GM19239 (cell line): ENCODE results near the gene ISCU.
A peak's percentile ranks its signal among the peaks of the same experiment; 100 is the strongest.
"Not testable (repeated sequence)": the region's sequence is repeated elsewhere in the genome, so short reads cannot be mapped to it uniquely, and the experiment has no call there.

Experiments used
- DNase-seq: peaks from one replicate; pipeline ENCODE4 v3.0.0; 2011; ENCODE audit warnings: low spot score; ENCODE audit not compliant: insufficient read length
- FAIRE-seq: peaks from 2 replicates; lab custom pipeline; 2011; peaks lifted over from hg19 to GRCh38; lab: Jason Lieb, UNC

Gene ISCU

DNA sequence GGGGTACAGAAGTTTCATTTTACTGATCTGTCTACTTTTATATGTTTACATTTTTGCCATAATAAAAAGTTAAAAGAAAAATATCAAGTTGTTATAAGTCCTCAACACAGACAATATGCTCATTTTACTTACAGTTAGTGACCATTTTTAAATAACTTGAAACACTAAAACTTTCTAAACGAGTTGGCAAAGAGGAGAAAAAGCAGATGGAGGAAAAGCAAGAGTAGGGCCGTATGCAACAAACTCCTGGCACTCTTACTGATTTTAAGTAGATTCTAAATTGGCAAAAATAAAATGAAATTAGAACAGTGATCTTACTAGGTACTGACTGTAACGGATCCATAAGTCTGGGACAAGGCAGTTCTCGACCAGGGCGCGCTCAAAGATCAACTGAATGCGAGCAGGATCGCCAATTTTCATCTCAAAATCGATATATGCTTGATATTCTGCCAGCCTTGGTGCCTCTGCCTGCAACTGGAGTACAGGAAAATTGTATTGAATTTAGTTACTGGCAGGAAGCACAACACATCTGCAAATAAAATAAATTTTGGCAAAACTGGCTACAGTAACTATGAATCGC is 23.7 kb upstream of the ISCU start:
- no peak for DNase-seq
- no peak for FAIRE-seq

DNA sequence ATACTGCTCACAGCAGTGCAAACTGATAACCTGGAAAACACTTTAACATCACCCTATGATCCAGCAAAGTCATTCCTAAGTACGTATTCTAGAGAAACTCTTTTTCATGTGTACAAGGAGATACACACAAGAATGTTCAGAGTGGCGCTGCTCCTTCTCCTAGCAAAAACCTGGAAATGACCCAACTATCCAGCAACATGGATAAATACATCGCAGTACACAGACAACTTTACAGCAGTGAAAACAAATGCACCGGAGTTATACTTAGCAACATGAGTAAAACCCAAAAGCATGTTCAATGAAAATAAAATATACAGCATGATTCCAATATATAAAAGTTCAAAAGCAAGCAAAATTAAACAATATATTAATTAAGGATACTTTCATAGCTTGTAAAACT is 20.1 kb upstream of the ISCU start:
- FAIRE-seq (no peak), DNase-seq (no peak)

DNA sequence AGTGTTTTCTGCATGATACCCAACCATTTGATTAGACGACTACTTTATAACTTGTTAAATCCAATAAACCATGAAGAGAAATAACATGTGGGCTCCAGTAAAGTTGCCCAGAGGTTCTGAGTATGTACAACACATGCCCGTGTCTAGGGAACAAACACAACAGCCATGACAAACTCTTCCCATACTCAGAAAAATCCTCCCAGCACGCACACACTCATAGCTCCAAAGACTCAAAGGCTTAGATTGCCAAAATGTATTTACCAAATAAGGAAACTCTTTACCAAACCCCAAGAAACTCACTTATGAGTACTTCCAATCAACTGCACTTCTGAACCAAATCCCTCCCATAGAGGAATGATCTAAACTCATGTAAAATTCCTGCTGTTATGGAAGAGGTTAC is 18.7 kb upstream of the ISCU start:
- FAIRE-seq = no peak

DNA sequence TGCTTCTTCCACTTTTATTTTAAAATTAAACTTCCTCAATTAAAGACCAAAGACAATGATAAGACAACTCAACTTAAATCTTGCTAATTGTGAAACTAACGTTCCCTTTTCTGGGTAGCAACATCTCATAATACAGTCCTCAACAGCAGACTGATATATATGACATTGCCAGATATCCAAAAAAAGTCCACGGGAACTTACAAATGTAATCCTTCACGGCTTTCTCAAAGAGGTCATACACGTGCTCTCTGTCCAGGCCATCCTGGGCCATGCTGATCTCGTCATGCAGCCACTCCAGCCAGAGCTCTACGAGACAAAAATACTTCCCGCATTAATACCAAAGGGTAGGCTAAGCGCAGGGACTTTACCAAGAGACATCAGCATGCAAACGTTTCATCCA is 14.7 kb upstream of the ISCU start:
- no peak for FAIRE-seq
- DNase-seq = no peak

More for the DNA sequence above, 18.7 kb upstream of the ISCU start:
- DNase-seq = no peak

DNA sequence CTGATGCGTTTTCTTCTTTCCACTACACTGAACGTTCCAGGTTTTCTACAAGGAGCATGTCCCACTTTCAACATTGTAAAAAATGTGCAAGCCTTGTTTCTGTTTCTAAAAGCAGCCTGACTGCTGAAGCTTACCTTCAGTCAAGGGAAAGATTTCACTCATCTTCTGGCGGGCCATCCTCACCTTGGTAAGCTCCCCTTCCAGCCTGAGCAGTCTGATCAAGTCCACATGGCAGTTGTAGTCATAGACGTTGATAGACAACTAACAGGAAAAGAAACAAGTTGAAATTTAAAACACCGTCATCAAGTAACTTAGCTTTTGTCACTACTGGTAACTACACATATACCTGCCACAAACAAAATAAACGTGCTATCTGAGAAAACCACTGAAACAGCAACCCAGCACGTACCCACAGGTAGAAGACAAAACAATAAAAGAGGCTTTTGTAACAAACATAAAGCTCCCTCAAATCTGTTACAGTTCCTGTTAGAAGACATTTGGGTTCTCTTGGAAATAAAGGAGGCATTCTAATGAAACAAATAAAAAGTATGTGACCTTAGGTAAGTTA is 13.4 kb upstream of the ISCU start:
- DNase-seq = no peak
- FAIRE-seq = peak; percentile 31

DNA sequence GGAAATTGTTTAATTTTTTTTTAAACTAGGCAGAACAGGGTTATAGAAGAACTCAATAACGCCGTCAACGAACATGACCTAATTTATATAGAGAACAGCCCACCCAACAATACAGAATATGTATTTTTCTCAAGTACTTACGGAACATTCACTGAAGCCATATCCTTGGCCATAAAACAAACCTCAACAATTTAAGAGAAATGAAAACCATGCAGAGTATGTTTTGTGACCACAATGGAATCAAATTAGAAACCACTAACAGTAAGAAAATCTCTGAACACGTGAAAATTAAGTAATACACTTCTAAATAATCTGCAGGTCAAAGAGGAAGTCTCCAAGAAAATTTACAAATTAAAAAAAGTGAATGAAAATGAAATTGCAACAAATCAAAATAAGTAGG is 10.9 kb upstream of the ISCU start:
- no peak for DNase-seq

DNA sequence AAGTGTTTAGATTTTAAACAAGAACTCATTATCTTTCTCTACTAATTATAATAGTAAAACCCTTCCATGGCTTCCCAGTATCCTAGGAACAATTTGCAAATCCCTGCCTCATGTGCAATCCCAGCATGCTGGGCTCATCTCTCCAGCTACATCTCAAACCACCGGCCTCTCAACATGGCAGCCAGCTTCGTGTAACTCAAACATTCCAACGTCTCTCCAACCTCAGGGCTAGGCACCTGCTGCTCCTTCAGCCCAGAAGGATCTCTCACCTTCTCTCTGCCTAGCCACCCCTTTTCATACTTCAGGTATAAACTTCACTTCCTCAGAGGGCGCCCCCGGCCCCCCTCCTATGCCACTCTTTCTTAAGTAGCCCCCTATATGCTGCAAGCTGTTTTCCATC is 8.6 kb upstream of the ISCU start:
- DNase-seq = no peak
- FAIRE-seq = no peak

More for the DNA sequence above, 10.9 kb upstream of the ISCU start:
- peak; percentile 35 for FAIRE-seq

DNA sequence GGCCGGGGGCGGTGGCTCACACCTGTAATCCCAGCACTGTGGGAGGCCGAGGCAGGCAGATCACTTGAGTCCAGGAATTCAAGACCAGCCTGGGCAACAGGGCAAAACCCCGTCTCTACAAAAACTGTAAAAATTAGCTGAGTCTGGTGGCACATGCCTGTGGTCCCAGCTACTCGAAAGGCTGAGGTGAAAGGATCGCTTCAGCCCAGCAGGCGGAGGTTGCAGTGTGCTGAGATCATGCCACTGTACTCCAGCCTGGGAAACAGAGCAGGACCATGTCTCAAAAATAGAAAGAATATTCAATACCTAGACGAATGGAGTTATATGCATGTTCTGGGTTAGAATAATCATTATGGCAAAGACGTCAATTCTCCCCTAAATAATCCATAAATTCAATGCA is 7.0 kb upstream of the ISCU start:
- not testable (repeated sequence) for DNase-seq, FAIRE-seq

DNA sequence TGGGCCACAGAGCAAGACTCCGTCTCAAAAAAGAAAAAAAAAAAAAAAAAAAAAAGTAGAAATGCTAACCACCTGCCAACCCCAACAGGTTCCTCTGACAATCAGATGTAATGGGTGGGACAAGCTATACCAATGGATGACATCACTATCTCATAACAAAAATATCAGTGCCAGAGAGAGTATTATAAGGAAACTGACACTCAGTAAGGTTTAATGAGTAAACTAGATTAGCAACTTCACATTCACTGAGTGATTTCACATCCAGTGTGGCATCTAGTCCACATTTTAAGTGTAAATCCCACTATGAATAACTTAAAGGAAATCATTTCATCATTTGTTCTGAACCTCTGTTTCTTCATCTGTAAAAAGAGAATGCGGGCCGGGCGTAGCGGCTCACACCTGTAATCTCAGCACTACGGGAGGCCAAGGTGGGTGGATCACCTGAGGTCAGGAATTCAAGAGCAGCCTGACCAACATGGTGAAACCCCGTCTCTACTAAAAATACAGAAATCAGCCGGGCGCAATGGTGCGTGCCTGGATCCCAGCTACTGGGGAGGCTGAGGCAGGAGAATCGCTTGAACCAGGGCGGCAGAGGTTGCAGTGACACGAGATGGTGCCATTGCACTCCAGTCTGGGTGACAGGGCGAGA is 3.3 kb upstream of the ISCU start:
- no peak for DNase-seq
- no peak for FAIRE-seq

DNA sequence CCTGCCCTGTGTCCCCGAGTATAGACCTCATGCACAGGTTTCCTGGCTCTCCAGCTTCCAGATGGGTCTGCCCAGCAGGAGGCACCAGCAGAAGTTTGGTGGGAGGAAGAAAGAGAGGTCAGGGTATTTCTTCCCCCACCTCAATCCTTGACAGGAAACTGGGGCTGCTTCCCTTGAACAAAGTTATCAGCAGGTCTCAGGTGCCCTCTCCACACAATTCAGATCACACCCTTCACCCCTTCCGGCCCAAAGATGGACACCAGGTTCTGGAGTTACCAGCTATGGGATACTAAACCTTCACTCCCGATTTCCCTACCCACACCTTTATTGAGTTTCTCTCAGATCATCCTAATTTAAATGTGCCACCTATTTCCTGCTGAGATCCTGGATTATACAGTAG is 2.6 kb upstream of the ISCU start:
- DNase-seq (no peak), FAIRE-seq (no peak)

DNA sequence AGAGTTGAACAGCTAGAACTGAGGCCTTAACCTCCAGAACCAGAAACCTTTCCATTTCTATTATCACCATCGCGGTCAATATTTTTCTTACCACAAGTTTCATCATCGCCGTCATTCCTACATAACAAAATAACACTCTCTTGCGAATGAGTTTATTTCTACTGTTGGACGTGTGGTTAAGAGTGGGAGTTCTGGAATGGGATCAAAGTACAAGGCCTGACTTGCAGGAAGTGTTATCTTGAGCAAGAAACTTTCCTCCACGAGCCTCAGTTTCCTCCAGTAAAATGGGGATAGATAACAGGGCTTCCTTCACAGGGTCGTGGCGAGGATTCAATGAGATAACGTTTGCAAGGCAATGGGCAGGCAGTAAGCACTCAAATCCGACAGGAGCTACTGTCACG is 2.1 kb upstream of the ISCU start:
- FAIRE-seq = no peak

DNA sequence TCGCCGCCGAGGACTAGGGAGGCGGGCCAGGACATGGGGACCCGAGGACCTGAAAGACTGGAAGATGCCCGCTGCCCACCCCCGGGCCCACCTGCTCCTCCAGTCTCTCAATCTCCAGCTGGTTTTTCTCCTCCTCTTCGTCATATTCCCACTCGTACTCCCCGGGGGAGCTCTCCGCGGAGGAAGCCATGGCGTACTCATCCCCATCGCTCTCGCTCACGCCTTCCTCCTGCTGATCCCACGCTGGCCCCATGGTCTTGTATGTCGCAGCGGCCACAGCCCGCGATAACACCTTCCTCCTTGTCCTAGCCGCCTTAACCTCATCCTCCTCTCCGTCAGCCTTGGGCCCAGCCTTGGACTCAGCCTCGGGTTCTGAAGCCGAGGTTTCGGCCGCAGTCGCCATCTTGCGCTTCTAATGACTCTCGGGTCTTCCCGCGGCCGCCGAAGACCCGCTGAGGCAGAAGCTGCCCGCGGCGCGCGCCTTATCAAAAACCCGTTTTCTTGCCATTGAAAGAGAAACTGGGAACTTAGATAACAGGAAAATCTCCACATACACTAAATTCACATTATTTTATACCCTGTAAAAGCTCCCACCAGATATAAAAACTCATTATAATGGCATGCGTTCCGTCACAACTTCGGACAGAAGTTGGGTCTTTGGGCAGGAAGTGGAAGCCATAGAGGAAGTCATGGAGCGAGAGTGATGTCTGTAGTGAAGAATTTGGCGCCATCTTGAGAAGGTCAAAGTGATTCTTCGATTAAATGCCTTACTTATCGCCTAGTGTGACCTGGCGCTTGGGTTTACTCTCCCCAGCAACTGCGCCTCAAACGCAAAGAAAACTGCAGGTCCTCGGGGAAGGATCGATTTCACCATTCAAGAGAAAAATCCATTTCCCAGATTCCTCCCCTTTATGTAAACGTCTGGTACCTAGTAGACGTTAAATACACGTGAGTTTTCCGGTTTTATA is 1.4 kb upstream of the ISCU start, which contains the start of gene SART3:
Gene SART3 (minus strand): TSS at position 422 of the 968 bp plus-strand sequence. CDS start 19 bp downstream, at position 403.
- FAIRE-seq = peak; percentile 95
- peak; percentile 62 for DNase-seq

More for the DNA sequence above, 2.1 kb upstream of the ISCU start:
- no peak for DNase-seq

DNA sequence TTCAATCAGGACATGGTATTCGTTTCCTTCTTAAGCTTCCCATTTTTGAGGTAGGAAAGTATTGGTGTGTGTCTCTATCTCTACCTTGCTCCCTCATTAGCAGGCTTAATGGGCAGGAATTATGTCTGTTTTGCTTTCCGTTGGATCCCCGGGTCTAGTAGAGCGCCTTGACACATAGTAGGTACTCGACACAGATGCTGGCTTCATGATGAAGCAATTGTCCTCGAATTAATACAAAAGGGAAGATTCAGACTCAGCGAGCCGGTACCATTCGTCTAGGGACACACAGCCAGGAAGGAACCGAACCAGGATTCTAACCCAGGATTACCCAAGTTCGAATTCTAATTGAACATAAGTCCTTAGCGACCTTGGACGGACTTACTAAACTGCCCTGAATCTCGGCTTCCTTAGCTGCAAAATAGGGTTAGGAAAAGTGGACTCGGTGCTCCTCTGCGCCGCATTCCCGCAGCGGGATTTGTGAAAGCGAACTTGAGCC is 496 bp upstream of the ISCU start:
- no peak for DNase-seq
- FAIRE-seq = no peak

DNA sequence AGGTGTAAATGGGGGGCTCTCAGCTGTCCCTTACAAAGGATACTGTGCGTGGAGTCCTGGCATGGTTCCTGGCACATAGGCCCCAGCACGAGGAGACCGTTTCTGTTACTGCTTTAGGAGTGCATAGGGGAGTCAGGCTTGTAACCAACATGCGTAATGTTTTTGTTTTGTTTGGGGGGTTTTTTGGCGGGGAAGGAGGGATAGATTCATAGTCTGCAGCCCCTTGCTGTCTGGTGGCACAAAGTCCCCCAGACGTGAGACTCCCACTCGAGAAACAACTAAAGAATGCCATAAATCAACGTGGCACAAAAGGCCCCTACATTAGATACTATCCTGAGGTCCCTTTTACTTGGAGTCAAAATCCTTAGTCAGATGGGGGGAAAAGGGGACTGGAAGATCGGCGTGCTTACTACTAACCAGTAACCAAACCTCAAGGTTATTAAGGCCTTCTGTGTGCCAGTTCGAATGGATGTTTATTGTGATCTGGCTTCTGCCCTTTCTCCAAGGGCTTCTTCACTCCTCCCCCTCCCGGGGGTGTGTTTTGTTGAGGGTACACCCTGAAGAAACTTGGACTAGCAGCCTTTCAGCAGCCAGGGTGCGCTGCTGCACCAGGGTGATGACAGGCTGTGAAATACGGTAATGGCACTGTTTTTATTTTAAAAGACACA is 874 bp downstream of the ISCU start:
- FAIRE-seq (peak; percentile 81), DNase-seq (no peak)

DNA sequence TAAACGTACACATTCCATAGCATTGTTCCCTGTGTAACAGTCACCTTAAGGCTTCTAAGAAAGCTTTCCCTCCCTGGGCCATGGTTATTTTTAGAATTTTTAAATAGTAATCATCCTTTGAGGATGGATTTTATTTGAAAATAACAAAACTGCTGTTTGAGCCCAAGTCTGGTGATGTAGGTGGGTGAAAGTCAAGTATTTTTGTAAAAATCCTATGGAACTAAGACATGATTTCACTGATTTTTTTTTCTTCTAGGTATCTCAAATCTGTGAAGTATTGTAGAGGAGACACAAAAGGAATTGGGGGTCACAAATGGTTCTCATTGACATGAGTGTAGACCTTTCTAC is 1.4 kb downstream of the ISCU start:
- no peak for FAIRE-seq
- no peak for DNase-seq

DNA sequence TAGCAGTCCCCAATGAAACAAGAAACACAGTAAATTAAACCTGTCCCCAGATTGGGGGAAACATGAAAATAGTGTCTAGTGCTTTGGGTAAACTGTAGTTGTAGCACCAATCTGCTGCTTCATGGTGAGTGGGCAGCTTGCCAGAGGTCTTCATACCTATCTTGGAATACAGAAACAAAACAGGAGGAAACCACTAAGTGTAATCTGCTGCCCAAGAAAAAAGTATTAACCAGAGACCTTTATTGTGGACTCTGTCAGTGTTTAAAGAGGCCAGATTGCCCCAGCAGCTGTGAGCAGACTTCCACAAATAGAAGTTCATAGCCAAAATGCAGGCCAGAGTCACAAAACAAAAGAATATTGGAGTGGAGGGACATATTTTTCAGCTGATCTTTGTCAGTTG is 2.3 kb downstream of the ISCU start:
- no peak for FAIRE-seq

DNA sequence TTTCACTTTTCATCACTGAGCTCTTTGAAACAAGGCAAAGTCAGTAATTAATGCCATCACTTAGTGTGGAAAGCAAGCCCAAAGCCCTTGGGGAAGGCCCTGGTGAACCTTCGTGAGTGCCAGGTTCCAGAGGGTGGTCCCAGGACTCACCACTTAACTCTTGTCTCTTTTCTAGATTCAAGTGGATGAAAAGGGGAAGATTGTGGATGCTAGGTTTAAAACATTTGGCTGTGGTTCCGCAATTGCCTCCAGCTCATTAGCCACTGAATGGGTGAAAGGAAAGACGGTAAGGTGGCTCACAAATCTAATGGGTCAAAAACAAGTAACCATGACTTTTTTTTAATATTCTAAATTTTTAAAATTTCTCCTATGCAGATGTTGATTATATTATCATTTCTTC is 2.8 kb downstream of the ISCU start:
- DNase-seq (no peak), FAIRE-seq (no peak)

More for the DNA sequence above, 2.3 kb downstream of the ISCU start:
- no peak for DNase-seq

DNA sequence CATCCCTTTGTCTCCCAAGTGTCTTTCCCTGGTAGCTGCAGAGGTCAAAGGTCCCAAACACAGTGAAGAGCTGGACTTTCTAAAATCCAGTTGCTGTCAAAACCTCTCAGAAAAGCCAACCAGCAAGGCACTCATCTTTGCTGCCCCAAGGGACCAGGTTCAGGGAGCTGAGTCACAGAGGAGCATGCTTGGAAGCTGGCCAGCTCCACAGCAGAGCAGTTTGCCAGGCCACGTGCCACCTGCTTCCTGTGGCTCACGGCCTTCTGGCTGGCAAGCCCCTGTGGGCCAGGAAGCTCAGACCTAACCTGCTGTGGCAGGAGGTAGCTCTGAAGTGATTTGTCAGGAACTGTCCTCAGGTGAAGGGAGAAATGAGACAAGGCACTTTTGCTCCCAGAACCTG is 3.6 kb downstream of the ISCU start:
- FAIRE-seq = peak; percentile 92

DNA sequence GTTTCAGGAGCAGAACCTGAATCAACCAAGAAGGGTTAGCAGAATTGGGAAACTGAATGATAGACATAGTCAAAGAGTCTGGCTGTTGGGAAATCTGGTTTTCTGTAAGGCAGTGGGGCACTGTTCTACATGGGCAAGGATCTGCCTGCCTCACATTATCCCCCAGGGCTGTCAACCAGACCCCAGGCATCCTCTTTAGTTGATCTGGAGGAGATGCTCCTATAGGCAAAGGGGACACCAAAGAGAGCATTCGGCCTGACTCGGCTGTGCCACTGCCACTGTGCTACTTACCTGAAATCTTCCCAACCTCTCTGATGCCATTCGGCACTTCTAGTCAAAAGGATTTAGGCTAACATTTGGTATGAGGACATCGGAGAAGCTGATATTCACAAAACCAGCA is 4.1 kb downstream of the ISCU start:
- DNase-seq (no peak), FAIRE-seq (no peak)

More for the DNA sequence above, 3.6 kb downstream of the ISCU start:
- no peak for DNase-seq
